Tibial artery (tissue), 4 donors: ENCODE measurements around the gene CEACAM1.
"Not testable (repeated sequence)": the region's sequence is repeated elsewhere in the genome, so short reads cannot be mapped to it uniquely, and the experiment has no call there.

Source experiments
- DNase-seq, 2 donors: peaks; one replicate each; pipeline ENCODE4 v3.0.0-alpha.2; 2019
- H3K27ac ChIP-seq, 2 donors: fragments of 200-600 bp; sonication (generic) in 1 of 2; 1 replicate in 1 of 2; 2 replicates in 1 of 2; pipeline ENCODE4 v1.5.1; 2018 to 2019; ENCODE audit warnings: mild to moderate bottlenecking in 1 of 2
- H3K27me3 ChIP-seq, 2 donors: fragments of 200-600 bp; sonication (generic) in 1 of 2; one replicate each; pipeline versions ENCODE4 v1.5.1 to v1.6.0; 2016 to 2019
- H3K36me3 ChIP-seq, 3 donors: fragments of 200-600 bp; sonication (generic) in 2 of 3; one replicate each; pipeline ENCODE4 v1.5.1; 2016 to 2019; ENCODE audit warnings: mild to moderate bottlenecking in 2 of 3
- H3K4me1 ChIP-seq, 4 donors: fragments of 200-600 bp; sonication (generic) in 2 of 4; 1 replicate in 3 of 4; 2 replicates in 1 of 4; pipeline ENCODE4 v1.5.1; 2016 to 2019
- H3K4me3 ChIP-seq, 2 donors: fragments of 200-600 bp; sonication (generic) in 1 of 2; 1 replicate in 1 of 2; 2 replicates in 1 of 2; pipeline ENCODE4 v1.5.1; 2018 to 2019; ENCODE audit warnings: mild to moderate bottlenecking in 2 of 2
- H3K9me3 ChIP-seq, 3 donors: fragments of 200-600 bp; sonication (generic) in 1 of 3; one replicate each; pipeline ENCODE4 v1.5.1; 2016 to 2019
- CTCF ChIP-seq, 2 experiments: fragments of 200-600 bp in 1 of 2; fragments of 450-650 bp in 1 of 2; IDR thresholded peaks; one replicate each; pipeline ENCODE4 v1.5.1; 2017 to 2019; ENCODE audit warnings: antibody characterized with exemption in 2 of 2, mild to moderate bottlenecking in 1 of 2, moderate library complexity in 1 of 2
- intact Hi-C: fragments of 100-400 bp; cut with DNase I; formaldehyde crosslinking; loops from one replicate; pipeline ENCODE4 v1.15.0; 2023; ENCODE audit warnings: low total_unique reads

Gene CEACAM1

GRCh38 chr19:42546831-42547500 lies 18.7 kb upstream of the CEACAM1 start:
- TF ChIP-seq CTCF (IDR thresholded peaks at IDR 0.05) = no peak
- no peaks in the 10 kb centered on the region for H3K4me1 ChIP-seq
- intact Hi-C loops = no loop called here
- no peaks in the 10 kb centered on the region for H3K9me3 ChIP-seq
- no peak overlapping the region for H3K4me3 ChIP-seq
- peaks cover 0 to 5% of the 10 kb centered on the region in 2 donors for H3K27me3 ChIP-seq
- no peaks in the 10 kb centered on the region for H3K36me3 ChIP-seq
- DNase-seq = no peak
- no peak overlapping the region for H3K27ac ChIP-seq

- Histone ChIP-seq H3K9me3 (no peaks in the 10 kb centered on the region), H3K27me3 (peaks cover 0 to 5% of the 10 kb centered on the region in 2 donors), H3K36me3 (no peaks in the 10 kb centered on the region), H3K4me1 (no peaks in the 10 kb centered on the region), H3K27ac (no peak overlapping the region), H3K4me3 (no peak overlapping the region)
- no peak for TF ChIP-seq CTCF (IDR thresholded peaks at IDR 0.05)
- intact Hi-C loops = no loop called here
- DNase-seq = no peak
Measured at GRCh38 chr19:42544146-42544545, 15.9 kb upstream of the CEACAM1 start.

- H3K9me3 ChIP-seq = no peaks in the 10 kb centered on the region
- no peaks in the 10 kb centered on the region for H3K4me1 ChIP-seq
- H3K4me3 ChIP-seq = no peak overlapping the region
- no peak for TF ChIP-seq CTCF (IDR thresholded peaks at IDR 0.05)
- DNase-seq = no peak
- intact Hi-C loops = no loop called here
- no peaks in the 10 kb centered on the region for H3K36me3 ChIP-seq
- peaks cover 0 to 5% of the 10 kb centered on the region in 2 donors for H3K27me3 ChIP-seq
- H3K27ac ChIP-seq = no peak overlapping the region
Measured at GRCh38 chr19:42542791-42543190, 14.5 kb upstream of the CEACAM1 start.

GRCh38 chr19:42540071-42540553 lies 11.8 kb upstream of the CEACAM1 start:
- Histone ChIP-seq H3K27ac (no peak overlapping the region), H3K4me1 (no peaks in the 10 kb centered on the region), H3K27me3 (no peaks in the 10 kb centered on the region), H3K36me3 (no peaks in the 10 kb centered on the region), H3K9me3 (no peaks in the 10 kb centered on the region), H3K4me3 (no peak overlapping the region)
- intact Hi-C loops = no loop called here
- TF ChIP-seq CTCF (IDR thresholded peaks at IDR 0.05) = no peak
- DNase-seq = no peak

- H3K27ac ChIP-seq = no peak overlapping the region
- DNase-seq = no peak
- no peaks in the 10 kb centered on the region for H3K27me3 ChIP-seq
- H3K9me3 ChIP-seq = no peaks in the 10 kb centered on the region
- H3K4me3 ChIP-seq = no peak overlapping the region
- intact Hi-C loops = no loop called here
- H3K4me1 ChIP-seq = no peaks in the 10 kb centered on the region
- H3K36me3 ChIP-seq = no peaks in the 10 kb centered on the region
- TF ChIP-seq CTCF (IDR thresholded peaks at IDR 0.05) = no peak
Measured at GRCh38 chr19:42538841-42539709, 10.8 kb upstream of the CEACAM1 start.

- DNase-seq, H3K9me3 ChIP-seq, H3K36me3 ChIP-seq, H3K4me3 ChIP-seq, H3K27ac ChIP-seq, H3K4me1 ChIP-seq, intact Hi-C loops, H3K27me3 ChIP-seq: not testable (repeated sequence)
Measured at GRCh38 chr19:42535276-42535675, 7.0 kb upstream of the CEACAM1 start.
